ENCODE results near the gene PGLYRP2. TPM values are rescaled to one million over a fixed set of nuclear protein-coding genes. Genes with fewer than 3 reads are reported as not detected.
"Not testable (repeated sequence)": the region's sequence is repeated elsewhere in the genome, so short reads cannot be mapped to it uniquely, and the experiment has no call there.

Gene PGLYRP2
- total and polyA plus RNA-seq, 2 experiments from 2014 or later = not detected

DNA sequence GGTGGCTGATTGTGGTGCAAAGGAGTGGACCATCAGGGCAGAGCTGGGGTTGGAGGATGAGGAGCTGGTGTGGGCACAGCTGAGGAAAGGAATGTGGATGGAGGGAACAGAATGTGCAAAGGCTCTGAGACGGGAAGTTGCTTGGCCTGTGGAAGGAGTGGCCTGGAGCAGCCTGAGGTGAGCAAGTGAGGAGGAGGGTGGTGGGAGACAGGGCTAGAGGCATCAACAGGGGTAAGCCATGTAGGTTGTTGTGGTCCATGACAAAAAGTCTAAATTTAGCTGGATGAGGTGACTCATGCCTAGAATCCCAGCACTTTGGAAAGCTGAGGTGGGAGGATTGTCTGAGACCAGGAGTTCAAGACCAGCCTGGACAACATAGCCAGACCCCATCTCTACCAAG, 38.5 kb upstream of the PGLYRP2 start:
- H3K9me2 ChIP-seq (replicated peaks; ENCODE audit: insufficient read depth) = no peaks in the 10 kb centered on the region
- no peaks in the 10 kb centered on the region for H3K27me3 ChIP-seq
- no peaks in the 10 kb centered on the region for H3K9me3 ChIP-seq (ENCODE audit: low read depth)
- no peak overlapping the region for H3K4me3 ChIP-seq
- no peak for DNase-seq (ENCODE audit: low spot score)
- H3K4me1 ChIP-seq (ENCODE audit: insufficient read depth) = no peaks in the 10 kb centered on the region
- no peak overlapping the region for H2AFZ ChIP-seq
- no peaks in the 10 kb centered on the region for H4K20me1 ChIP-seq (ENCODE audit: insufficient read depth, poor library complexity, severe bottlenecking)
- TF ChIP-seq, protein P1, sequence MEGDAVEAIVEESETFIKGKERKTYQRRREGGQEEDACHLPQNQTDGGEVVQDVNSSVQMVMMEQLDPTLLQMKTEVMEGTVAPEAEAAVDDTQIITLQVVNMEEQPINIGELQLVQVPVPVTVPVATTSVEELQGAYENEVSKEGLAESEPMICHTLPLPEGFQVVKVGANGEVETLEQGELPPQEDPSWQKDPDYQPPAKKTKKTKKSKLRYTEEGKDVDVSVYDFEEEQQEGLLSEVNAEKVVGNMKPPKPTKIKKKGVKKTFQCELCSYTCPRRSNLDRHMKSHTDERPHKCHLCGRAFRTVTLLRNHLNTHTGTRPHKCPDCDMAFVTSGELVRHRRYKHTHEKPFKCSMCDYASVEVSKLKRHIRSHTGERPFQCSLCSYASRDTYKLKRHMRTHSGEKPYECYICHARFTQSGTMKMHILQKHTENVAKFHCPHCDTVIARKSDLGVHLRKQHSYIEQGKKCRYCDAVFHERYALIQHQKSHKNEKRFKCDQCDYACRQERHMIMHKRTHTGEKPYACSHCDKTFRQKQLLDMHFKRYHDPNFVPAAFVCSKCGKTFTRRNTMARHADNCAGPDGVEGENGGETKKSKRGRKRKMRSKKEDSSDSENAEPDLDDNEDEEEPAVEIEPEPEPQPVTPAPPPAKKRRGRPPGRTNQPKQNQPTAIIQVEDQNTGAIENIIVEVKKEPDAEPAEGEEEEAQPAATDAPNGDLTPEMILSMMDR (IDR thresholded peaks at IDR 0.05; ENCODE audit: poor library complexity) = no peak
- no peak overlapping the region for H3K4me2 ChIP-seq
- no peaks in the 10 kb centered on the region for H3K79me2 ChIP-seq
- 85% methylated on average over 1 of the region's 1 CpG for WGBS (ENCODE audit: low lambda C conversion rate, missing lambda C conversion rate)
- H3K36me3 ChIP-seq (replicated peaks; ENCODE audit: insufficient read depth, low read depth) = no peaks in the 10 kb centered on the region
- H3K27ac ChIP-seq = no peak overlapping the region

DNA sequence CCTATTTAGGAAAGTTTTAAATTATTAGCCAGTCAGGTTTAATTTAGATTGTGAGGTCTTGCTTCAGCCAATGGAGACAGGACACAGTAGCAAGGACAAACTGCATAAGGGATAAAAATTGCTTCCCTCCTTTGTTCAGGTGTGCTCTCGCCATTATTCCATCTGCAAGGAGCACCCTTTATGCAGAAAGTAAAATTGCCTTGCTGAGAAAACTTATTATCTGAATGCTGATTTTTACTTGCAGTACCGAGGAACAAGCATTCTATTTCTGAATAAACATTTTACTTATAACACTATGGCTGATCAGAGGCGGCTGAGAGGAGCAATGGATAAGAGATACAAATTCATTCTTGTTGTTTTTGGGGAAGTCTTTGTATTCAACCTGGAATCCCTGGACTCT, 37.1 kb upstream of the PGLYRP2 start:
- TF ChIP-seq, protein P1 (IDR thresholded peaks at IDR 0.05; ENCODE audit: poor library complexity) = no peak
- TF ChIP-seq EZH2phosphoT487 (IDR thresholded peaks at IDR 0.05; ENCODE audit: low read depth, severe bottlenecking, unreplicated experiment) (no peak), EZH2 (IDR thresholded peaks at IDR 0.05; ENCODE audit: borderline replicate concordance) (no peak)
- H2AFZ ChIP-seq = no peak overlapping the region
- no peaks in the 10 kb centered on the region for H3K4me1 ChIP-seq (ENCODE audit: insufficient read depth)
- H3K9me3 ChIP-seq (ENCODE audit: low read depth) = no peaks in the 10 kb centered on the region
- no peak overlapping the region for H3K4me2 ChIP-seq
- H3K79me2 ChIP-seq = no peaks in the 10 kb centered on the region
- no peak overlapping the region for H3K4me3 ChIP-seq
- 71% methylated on average over 3 of the region's 3 CpGs for WGBS (ENCODE audit: low lambda C conversion rate, missing lambda C conversion rate)
- no peak for DNase-seq (ENCODE audit: low spot score)
- no peaks in the 10 kb centered on the region for H3K27me3 ChIP-seq
- no peak overlapping the region for H3K27ac ChIP-seq
- H3K9me2 ChIP-seq (replicated peaks; ENCODE audit: insufficient read depth) = no peaks in the 10 kb centered on the region
- H4K20me1 ChIP-seq (ENCODE audit: insufficient read depth, poor library complexity, severe bottlenecking) = no peaks in the 10 kb centered on the region
- H3K36me3 ChIP-seq (replicated peaks; ENCODE audit: insufficient read depth, low read depth) = no peaks in the 10 kb centered on the region

DNA sequence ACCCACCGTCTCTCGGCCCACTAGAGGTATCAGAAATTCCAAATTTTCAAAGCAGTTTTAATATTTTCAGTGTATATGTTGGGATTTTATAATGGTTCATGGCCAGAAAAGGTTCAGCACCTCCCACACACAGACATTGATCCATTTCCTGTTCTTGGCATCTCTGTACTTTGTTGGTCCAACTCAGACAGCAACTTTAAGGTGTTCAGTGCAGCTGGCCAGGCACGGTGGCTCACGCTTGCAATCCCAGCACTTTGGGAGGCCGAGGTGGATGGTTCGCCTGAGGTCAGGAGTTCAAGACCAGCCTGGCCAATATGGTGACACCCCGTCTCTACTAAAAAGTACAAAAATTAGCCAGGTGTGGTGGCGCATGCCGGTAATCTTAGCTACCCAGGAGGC, 35.9 kb upstream of the PGLYRP2 start:
- WGBS (ENCODE audit: low lambda C conversion rate, missing lambda C conversion rate) = 82% methylated on average over 9 of the region's 9 CpGs
- DNase-seq (ENCODE audit: low spot score); H3K9me2 ChIP-seq (replicated peaks; ENCODE audit: insufficient read depth); H3K9me3 ChIP-seq (ENCODE audit: low read depth); H3K4me3 ChIP-seq; H4K20me1 ChIP-seq (ENCODE audit: insufficient read depth, poor library complexity, severe bottlenecking); H3K4me1 ChIP-seq (ENCODE audit: insufficient read depth); H3K4me2 ChIP-seq; H2AFZ ChIP-seq; H3K36me3 ChIP-seq (replicated peaks; ENCODE audit: insufficient read depth, low read depth); H3K27me3 ChIP-seq; H3K79me2 ChIP-seq; H3K27ac ChIP-seq: not testable (repeated sequence)

DNA sequence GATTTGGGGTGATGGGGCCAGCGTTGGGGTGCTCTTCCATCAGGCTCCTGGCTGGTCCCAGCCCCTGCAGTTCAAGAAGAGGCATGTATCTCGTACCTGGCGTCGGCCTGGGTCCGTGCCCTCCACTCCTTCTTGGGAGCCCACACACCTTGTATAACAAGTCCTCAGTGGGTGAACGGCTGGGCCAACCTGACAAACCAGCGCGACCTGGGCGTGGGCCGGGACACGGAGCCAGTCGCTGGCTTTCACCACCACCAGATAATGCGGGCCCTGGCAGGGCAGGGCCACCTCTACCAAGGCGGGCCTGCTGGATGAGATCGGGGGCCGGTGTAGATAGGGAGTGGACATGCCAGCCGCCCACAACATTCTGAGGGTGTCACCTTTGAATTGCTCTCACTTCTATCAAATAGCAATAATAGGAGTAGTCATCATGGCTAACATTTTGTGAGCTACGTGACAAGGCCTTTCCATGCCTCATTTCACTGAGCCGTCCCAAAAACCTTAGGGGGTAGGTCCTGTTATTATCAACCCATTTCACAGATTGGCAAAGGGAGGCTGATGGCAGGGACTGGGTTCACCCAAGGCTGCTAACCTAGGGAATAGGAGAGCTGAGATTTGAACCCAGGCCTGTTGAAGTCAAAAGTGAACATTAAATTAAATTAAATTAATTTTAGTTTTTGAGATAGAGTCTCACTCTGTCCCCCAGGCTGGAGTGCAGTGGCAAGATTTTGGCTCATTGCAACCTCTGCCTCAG, 32.5 kb upstream of the PGLYRP2 start:
- DNase-seq (ENCODE audit: low spot score) = no peak
- H3K27ac ChIP-seq = no peak overlapping the region

More for the DNA sequence above, 32.5 kb upstream of the PGLYRP2 start:
- no peaks in the 10 kb centered on the region for H3K9me3 ChIP-seq (ENCODE audit: low read depth)
- H3K4me3 ChIP-seq = no peak overlapping the region
- TF ChIP-seq EZH2phosphoT487 (IDR thresholded peaks at IDR 0.05; ENCODE audit: low read depth, severe bottlenecking, unreplicated experiment) (no peak), EZH2 (IDR thresholded peaks at IDR 0.05; ENCODE audit: borderline replicate concordance) (no peak)
- TF ChIP-seq, protein P1 (IDR thresholded peaks at IDR 0.05; ENCODE audit: poor library complexity) = no peak
- no peaks in the 10 kb centered on the region for H3K36me3 ChIP-seq (replicated peaks; ENCODE audit: insufficient read depth, low read depth)
- H3K79me2 ChIP-seq = no peaks in the 10 kb centered on the region
- no peak overlapping the region for H2AFZ ChIP-seq
- H4K20me1 ChIP-seq (ENCODE audit: insufficient read depth, poor library complexity, severe bottlenecking) = no peaks in the 10 kb centered on the region
- H3K27me3 ChIP-seq = no peaks in the 10 kb centered on the region
- H3K4me2 ChIP-seq = no peak overlapping the region
- no peaks in the 10 kb centered on the region for H3K9me2 ChIP-seq (replicated peaks; ENCODE audit: insufficient read depth)
- 78% methylated on average over 19 of the region's 19 CpGs for WGBS (ENCODE audit: low lambda C conversion rate, missing lambda C conversion rate)
- H3K4me1 ChIP-seq (ENCODE audit: insufficient read depth) = no peaks in the 10 kb centered on the region

Data from hepatocyte (in vitro differentiated cells).